HepG2 (cell line): ENCODE data around the gene NOXO1. TPM values are rescaled to one million over a fixed set of nuclear protein-coding genes. Genes with fewer than 3 reads are reported as not detected.

ENCODE experiments used
- ATAC-seq: fragments of 200-7000 bp; cut with Tn5 transposase; 3 replicates; pipeline ENCODE4 v1.9.1; 2020; ENCODE audit warnings: mild to moderate bottlenecking, moderate library complexity
- BruUV-seq: library from RNA; stranded (reverse); fragments of 400-500 nt; replicated peaks from 2 replicates; lab custom pipeline; 2021; lab: Mats Ljungman, UMichigan
- CTCF ChIA-PET: fragments of 300-600 bp; formaldehyde crosslinking; extraction: SDS; loops from one replicate; lab custom pipeline; 2021; ENCODE audit warnings: low total read pairs, inconsistent platforms, low intra/inter-chr PET ratio; lab: Yijun Ruan, JAX
- POLR2A ChIA-PET: fragments of 350-600 bp; sonication (Branson Sonifier 250); formaldehyde crosslinking; loops from one replicate; lab custom pipeline; 2020; ENCODE audit warnings: antibody characterized with exemption, inconsistent platforms; lab: Yijun Ruan, JAX
- DNase-seq: peaks from one replicate; pipeline ENCODE4 v3.0.0-alpha.2; 2015; ENCODE audit warnings: low spot score
- FAIRE-seq: peaks from 3 replicates; lab custom pipeline; 2011; peaks lifted over from hg19 to GRCh38; lab: Jason Lieb, UNC
- H2AFZ ChIP-seq: one replicate; pipeline ENCODE4 v1.6.1; 2011; ENCODE audit warnings: low read length, inconsistent platforms
- H3K27ac ChIP-seq: fragments of 300-600 bp; 3 replicates; pipeline ENCODE4 v1.8.0; 2011; ENCODE audit warnings: mixed run types, mild to moderate bottlenecking, mixed read lengths, low read length, inconsistent platforms; ENCODE audit not compliant: insufficient read depth; ENCODE audit errors: extremely low read length
- H3K27me3 ChIP-seq, 2 experiments: fragments of 200-600 bp in 1 of 2; 2 replicates in 1 of 2; 3 replicates in 1 of 2; pipeline versions ENCODE4 v1.6.0 to v1.8.0; 2011; ENCODE audit warnings: low read length in 2 of 2, mild to moderate bottlenecking in 2 of 2, moderate library complexity in 2 of 2, inconsistent platforms in 1 of 2; ENCODE audit not compliant: insufficient read depth in 2 of 2, control insufficient read depth in 1 of 2
- H3K36me3 ChIP-seq, 2 experiments: fragments of 200-600 bp in 1 of 2; replicated peaks in 1 of 2; 2 replicates in 1 of 2; 3 replicates in 1 of 2; pipeline versions ENCODE4 v1.5.1 to v1.8.0; 2011; ENCODE audit warnings: low read length in 2 of 2, inconsistent platforms in 1 of 2; ENCODE audit not compliant: insufficient read depth in 2 of 2, control insufficient read depth in 1 of 2
- H3K4me1 ChIP-seq: 2 replicates; pipeline ENCODE4 v1.5.1; 2012; ENCODE audit warnings: low read length, inconsistent platforms; ENCODE audit not compliant: insufficient read depth
- H3K4me2 ChIP-seq: 2 replicates; pipeline ENCODE4 v1.6.0; 2011; ENCODE audit warnings: low read depth, low read length, inconsistent platforms
- H3K4me3 ChIP-seq, 3 experiments: fragments of 200-600 bp in 1 of 3; sonication (generic), shearing (Covaris generic) in 1 of 3; replicated peaks in 1 of 3; 2 replicates each; pipeline ENCODE4 v1.5.1; 2011 to 2016; ENCODE audit warnings: low read length in 3 of 3, inconsistent platforms in 2 of 3, low read depth in 2 of 3, mild to moderate bottlenecking in 2 of 3, control low read depth in 1 of 3, mixed read lengths in 1 of 3; ENCODE audit not compliant: insufficient read depth in 1 of 3
- H3K79me2 ChIP-seq: one replicate; pipeline ENCODE4 v1.6.1; 2011; ENCODE audit warnings: low read length, inconsistent platforms; ENCODE audit not compliant: insufficient read depth
- H3K9ac ChIP-seq: 2 replicates; pipeline ENCODE4 v1.6.0; 2011; ENCODE audit warnings: mild to moderate bottlenecking, low read depth, low read length, inconsistent platforms; ENCODE audit not compliant: insufficient read depth
- H3K9me3 ChIP-seq: 2 replicates; pipeline ENCODE4 v1.5.1; 2012; ENCODE audit warnings: mild to moderate bottlenecking, low read length
- H4K20me1 ChIP-seq: 2 replicates; pipeline ENCODE4 v1.6.0; 2011; ENCODE audit warnings: inconsistent platforms, mild to moderate bottlenecking, low read length, moderate library complexity; ENCODE audit not compliant: insufficient read depth
- ATRX ChIP-seq: sonication (generic); formaldehyde crosslinking; IDR thresholded peaks from 2 replicates; pipeline ENCODE4 v1.4.0; 2020; ENCODE audit warnings: missing genetic modification reagents, borderline replicate concordance
- HNF4G ChIP-seq, 2 experiments: sonication (generic) in 1 of 2; formaldehyde crosslinking in 1 of 2; IDR thresholded peaks; 2 replicates each; pipeline versions ENCODE4 v1.4.0 to v1.6.1; 2011 to 2020; ENCODE audit warnings: borderline replicate concordance in 2 of 2, low read depth in 2 of 2, mild to moderate bottlenecking in 2 of 2, low read length in 1 of 2, missing genetic modification reagents in 1 of 2, moderate library complexity in 1 of 2
- LBX2 ChIP-seq: sonication (generic); formaldehyde crosslinking; IDR thresholded peaks from 2 replicates; pipeline ENCODE4 v1.5.0; 2020; ENCODE audit warnings: missing genetic modification reagents, mild to moderate bottlenecking, borderline replicate concordance
- NCOA5 ChIP-seq: sonication (generic); formaldehyde crosslinking; IDR thresholded peaks from 2 replicates; pipeline ENCODE4 v1.4.0; 2020; ENCODE audit warnings: missing genetic modification reagents
- NFKB2 ChIP-seq: sonication (generic); formaldehyde crosslinking; IDR thresholded peaks from 2 replicates; pipeline ENCODE4 v1.4.0; 2020; ENCODE audit warnings: missing genetic modification reagents, borderline replicate concordance
- NR2F2 ChIP-seq: IDR thresholded peaks from 2 replicates; pipeline ENCODE4 v1.6.1; 2012; ENCODE audit warnings: low read depth, inconsistent platforms, borderline replicate concordance
- RBFOX2 ChIP-seq: fragments of 200-400 bp; formaldehyde crosslinking; IDR thresholded peaks from 2 replicates; pipeline ENCODE4 v1.6.1; 2017; ENCODE audit warnings: low read depth, mild to moderate bottlenecking, low read length
- RFX3 ChIP-seq: IDR thresholded peaks from 2 replicates; pipeline ENCODE4 v1.6.1; 2016; ENCODE audit warnings: missing biosample characterization, missing genetic modification reagents
- YEATS4 ChIP-seq: sonication (generic); formaldehyde crosslinking; IDR thresholded peaks from 2 replicates; pipeline ENCODE4 v1.4.0; 2020; ENCODE audit warnings: missing genetic modification reagents, borderline replicate concordance
- ZBTB1 ChIP-seq: sonication (generic); formaldehyde crosslinking; IDR thresholded peaks from 2 replicates; pipeline ENCODE4 v1.4.0; 2020; ENCODE audit warnings: missing genetic modification reagents, borderline replicate concordance
- ZNF292 ChIP-seq: sonication (generic); formaldehyde crosslinking; IDR thresholded peaks from 2 replicates; pipeline ENCODE4 v1.8.1; 2022; ENCODE audit warnings: mild to moderate bottlenecking, low read depth, missing genetic modification reagents, borderline replicate concordance
- ZNF414 ChIP-seq: sonication (generic); formaldehyde crosslinking; IDR thresholded peaks from 2 replicates; pipeline ENCODE4 v1.5.0; 2020; ENCODE audit warnings: missing genetic modification reagents
- ZNF556 ChIP-seq: sonication (generic); formaldehyde crosslinking; IDR thresholded peaks from 2 replicates; pipeline ENCODE4 v1.4.0; 2020; ENCODE audit warnings: mild to moderate bottlenecking, missing genetic modification reagents, borderline replicate concordance
- ZNF569 ChIP-seq: sonication (generic); formaldehyde crosslinking; IDR thresholded peaks from 2 replicates; pipeline ENCODE4 v1.5.0; 2020; ENCODE audit warnings: mild to moderate bottlenecking, missing genetic modification reagents, moderate library complexity, borderline replicate concordance
- WGBS: methylation state at CpG from one replicate; pipeline ENCODE4 v1.1.6; 2017; ENCODE audit warnings: low lambda C conversion rate; 5-methylcytosine and 5-hydroxymethylcytosine counted together
- in situ Hi-C: cut with HindIII; loops from 2 replicates; pipeline ENCODE4 v1.10.0; 2017; ENCODE audit warnings: low pct_unique_long_range_greater_than_20kb; ENCODE audit not compliant: extremely low pct_ligation_motif_present
- intact Hi-C: fragments of 100-400 bp; cut with micrococcal nuclease; formaldehyde crosslinking; loops from one replicate; pipeline ENCODE4 v1.10.0; 2022; ENCODE audit not compliant: unreplicated experiment
- polyA plus RNA-seq, 8 experiments: library from polyadenylated mRNA; depleted of rRNA in 3 of 8; stranded (reverse) in 7 of 8; unstranded in 1 of 8; fragments of >200 nt; fragmentation: Illumina TruSeq in 4 of 8; extraction: Trizol in 4 of 8; gene quantifications; 2 replicates each; pipeline versions ENCODE4 v1.2.1 to v1.2.3, GENCODE V29; 2011 to 2016; ENCODE audit warnings: low read depth in 4 of 8, missing spikeins in 1 of 8, mixed read lengths in 1 of 8; ENCODE audit not compliant: insufficient read depth in 1 of 8
- total RNA-seq, 5 experiments: library from RNA; depleted of rRNA; stranded (reverse); fragments of >200 nt; fragmentation: Illumina TruSeq; extraction: Trizol; gene quantifications; 2 replicates each; pipeline ENCODE4 v1.2.3, GENCODE V29; 2016; ENCODE audit warnings: low read depth in 1 of 5

Gene NOXO1
- total and polyA plus RNA-seq, 2 of the 13 experiments (the other 11 are each of a cell fraction or from before 2014, with no cell fraction given), result 0.69 to 1.4 TPM

- no peak overlapping the region for H3K4me2 ChIP-seq
- ChIA-PET CTCF (no interaction called here), POLR2A (interaction anchor here (2.3 kb wide), 1 partner anchor 33 kb away, joined by 6 read pairs; the partner anchor contains the start of gene RPS2)
These were observed 16.5 kb upstream of the NOXO1 start for GRCh38 chr16:1997494-1998359.

GRCh38 chr16:1993731-1994131, 12.5 kb upstream of the NOXO1 start:
- peak overlapping the region in 1 of 3 experiments; percentile 5; a peak in 1 of 6 replicates for H3K4me3 ChIP-seq
- TF ChIP-seq NR2F2 (no peak), YEATS4 (no peak), NCOA5 (CRISPR knock-in tag) (no peak), ZBTB1 (no peak), ZNF414 (no peak), LBX2 (CRISPR knock-in tag) (no peak), HNF4G (IDR thresholded peaks at IDR 0.05; ENCODE audit: borderline replicate concordance, low read depth, low read length) (no peak), HNF4G (CRISPR knock-in tag; IDR thresholded peaks at IDR 0.05; ENCODE audit: borderline replicate concordance, low read depth) (no peak), ZNF292 (CRISPR knock-in tag) (no peak), ZNF569 (no peak), ATRX (no peak)

More at GRCh38 chr16:1997494-1998359, 16.5 kb upstream of the NOXO1 start:
- intact Hi-C loops (no loop called here), in situ Hi-C loops (no loop called here)
- TSS peak; percentile 40 for BruUV-seq
- peaks cover 16% of the 10 kb centered on the region for H3K4me1 ChIP-seq
- H3K4me3 ChIP-seq, result no peak overlapping the region
- TF ChIP-seq RBFOX2 (peak; percentile 34; the same call in 1 of the 2 replicates), RFX3 (CRISPR knock-in tag) (no peak), NFKB2 (CRISPR knock-in tag) (no peak), ZNF556 (no peak)
- no peak for FAIRE-seq
- H3K9me3 ChIP-seq, result no peaks in the 10 kb centered on the region
- peaks cover 26 to 37% of the 10 kb centered on the region in 2 experiments for H3K36me3 ChIP-seq
- no peaks in the 10 kb centered on the region for H3K79me2 ChIP-seq
- H3K9ac ChIP-seq, result no peak overlapping the region
- DNase-seq, result no peak
- H2AFZ ChIP-seq, result no peak overlapping the region
- no peaks in the 10 kb centered on the region for H4K20me1 ChIP-seq
- ATAC-seq, result no peak
- 97% methylated on average over 7 of the region's 26 CpGs for WGBS
- H3K27ac ChIP-seq, result no peak overlapping the region
- no peaks in the 10 kb centered on the region for H3K27me3 ChIP-seq

More at GRCh38 chr16:1993731-1994131, 12.5 kb upstream of the NOXO1 start:
- H3K79me2 ChIP-seq, result no peaks in the 10 kb centered on the region
- H3K9ac ChIP-seq, result no peak overlapping the region
- no peaks in the 10 kb centered on the region for H3K9me3 ChIP-seq
- H3K4me1 ChIP-seq, result peaks cover 37% of the 10 kb centered on the region
- WGBS, result 7% methylated on average over 2 of the region's 2 CpGs
- H3K36me3 ChIP-seq, result peaks cover 0 to 4% of the 10 kb centered on the region in 2 experiments; a peak in 2 of 5 replicates
- ATAC-seq, result peak; percentile 68
- POLR2A ChIA-PET, result interaction anchor here (0.8 to 2.6 kb wide), 8 partner anchors 9 to 161 kb away, joined by 3 to 16 read pairs (median 7); partner anchors contain the start of genes GFER, RPS2 and TRAF7
- no peak overlapping the region for H2AFZ ChIP-seq
- no TSS peak for BruUV-seq
- H3K4me2 ChIP-seq, result peak overlapping the region; percentile 34; the same call in 1 of the 2 replicates
- peak; percentile 82 for FAIRE-seq
- peaks cover 0 to 8% of the 10 kb centered on the region in 2 experiments; a peak in 2 of 5 replicates for H3K27me3 ChIP-seq
- CTCF ChIA-PET, result no interaction called here
- intact Hi-C loops, result no loop called here
- no peak overlapping the region for H3K27ac ChIP-seq
- H4K20me1 ChIP-seq, result no peaks in the 10 kb centered on the region
- in situ Hi-C loops, result no loop called here
- peak; percentile 79 for DNase-seq
